Activated CD4-positive, alpha-beta T cell treated with anti-CD3 and anti-CD28 coated beads, Interleukin-2, amount 10 ng/mL, durations not matched to agents 24 days and 14 days (primary cell): ENCODE results near the gene ACLY. TPM values are rescaled to one million over a fixed set of nuclear protein-coding genes. Genes with fewer than 3 reads are reported as not detected.
A peak's percentile ranks its signal among the peaks of the same experiment; 100 is the strongest.
"Not testable (repeated sequence)": the region's sequence is repeated elsewhere in the genome, so short reads cannot be mapped to it uniquely, and the experiment has no call there.

Experiments
- DNase-seq: peaks from one replicate; pipeline ENCODE4 v3.0.0; 2022
- H3K27ac Mint-ChIP-seq: one replicate; pipeline ENCODE4 v1.8.0; 2022; ENCODE audit warnings: mild to moderate bottlenecking, mixed read lengths
- H3K27me3 Mint-ChIP-seq: one replicate; pipeline ENCODE4 v1.8.0; 2022; ENCODE audit warnings: mixed read lengths
- H3K36me3 Mint-ChIP-seq: one replicate; pipeline ENCODE4 v1.8.0; 2022; ENCODE audit warnings: low read depth, mild to moderate bottlenecking, mixed read lengths
- H3K4me1 Mint-ChIP-seq: one replicate; pipeline ENCODE4 v1.8.0; 2021; ENCODE audit warnings: mixed read lengths
- H3K4me3 Mint-ChIP-seq: one replicate; pipeline ENCODE4 v1.8.0; 2022; ENCODE audit warnings: mild to moderate bottlenecking, moderate library complexity, mixed read lengths
- H3K9me3 Mint-ChIP-seq: one replicate; pipeline ENCODE4 v1.8.0; 2021; ENCODE audit warnings: mixed read lengths
- intact Hi-C: fragments of 100-400 bp; cut with micrococcal nuclease; formaldehyde crosslinking; loops from one replicate; pipeline ENCODE4 v1.15.1; 2023
- total RNA-seq: library from RNA; stranded (reverse); gene quantifications from 2 replicates; pipeline ENCODE4 v1.2.3, GENCODE V29; 2022

Gene ACLY
- total RNA-seq, 1 donor from 2014 or later, result 225 TPM

DNA sequence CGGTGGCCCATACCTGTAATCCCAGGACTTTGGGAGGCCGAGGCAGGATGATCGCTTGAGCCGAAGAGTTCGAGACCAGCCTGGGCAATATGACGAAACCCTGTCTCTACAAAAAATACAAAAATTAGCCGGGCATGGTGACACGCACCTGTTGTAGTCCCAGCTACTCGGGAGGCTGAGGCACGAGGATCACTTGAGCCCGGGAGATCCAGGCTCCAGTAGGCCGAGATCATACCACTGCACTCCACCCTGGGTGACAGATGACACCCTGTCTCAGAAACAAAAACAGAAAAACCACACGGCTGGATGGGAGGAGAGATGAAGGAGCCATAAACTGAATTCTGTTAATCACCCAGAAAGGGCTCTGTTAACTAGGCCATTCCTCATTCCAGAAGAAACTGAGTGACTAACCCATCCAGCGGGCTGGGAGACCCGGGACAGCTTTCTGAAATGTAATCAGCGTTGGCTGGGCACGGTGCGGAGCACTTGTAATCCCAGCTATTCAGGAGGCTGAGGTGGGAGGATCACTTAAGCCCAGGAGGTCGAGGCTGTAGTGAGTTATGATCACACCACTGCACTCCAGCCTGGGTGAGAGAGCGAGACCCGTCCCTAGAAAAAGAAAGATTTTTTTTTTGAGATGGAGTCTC, 82.1 kb downstream of the ACLY start:
- Mint-ChIP-seq H3K4me1 (peaks cover 15% of the 10 kb centered on the region), H3K27me3 (peaks cover 8% of the 10 kb centered on the region), H3K4me3 (peak overlapping the region; percentile 85), H3K9me3 (no peaks in the 10 kb centered on the region), H3K36me3 (peaks cover 10% of the 10 kb centered on the region), H3K27ac (peak overlapping the region; percentile 41)
- no peak for DNase-seq
- intact Hi-C loops, result no loop called here

DNA sequence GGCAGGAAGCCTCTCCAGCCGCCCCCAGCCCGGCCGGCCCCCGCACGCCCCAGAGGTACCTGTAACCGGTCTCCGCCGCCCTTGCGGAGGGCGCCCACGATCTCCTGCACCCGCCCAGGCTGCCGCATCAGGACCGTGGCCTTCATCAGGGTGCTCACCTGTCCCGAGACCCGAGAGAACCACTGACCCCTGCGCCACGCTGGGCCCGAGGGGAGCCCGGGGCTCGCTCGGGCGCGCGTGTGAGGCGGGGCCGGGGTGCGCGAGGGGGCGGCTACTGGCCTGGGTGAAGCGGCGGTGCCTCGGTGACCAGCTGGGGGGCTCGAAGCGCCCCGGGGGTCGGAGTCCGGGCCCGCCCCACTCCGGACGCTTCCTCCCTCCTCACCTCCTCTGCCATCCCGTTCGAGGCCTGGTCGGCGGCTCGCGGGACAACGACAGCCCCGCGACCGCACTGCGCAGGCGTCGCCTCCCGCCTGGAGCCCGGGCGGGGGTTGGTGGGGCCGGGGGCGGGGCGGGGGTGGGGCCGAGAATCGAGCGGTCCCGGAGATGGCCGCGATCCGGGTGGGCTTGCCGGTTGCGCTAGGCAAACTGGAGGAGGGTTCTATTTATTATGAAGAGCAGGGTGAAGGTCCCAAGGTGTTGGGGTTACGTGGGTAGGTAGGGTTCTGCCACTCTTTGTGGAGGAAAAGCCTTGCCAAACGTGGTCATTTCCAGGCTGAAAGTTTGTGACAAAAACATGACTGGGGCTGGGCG, 82.8 kb downstream of the ACLY start, which contains the start of gene NT5C3B:
Gene NT5C3B (minus strand): TSS at position 433 of the 750 bp plus-strand sequence. CDS start 39 bp downstream, at position 394.
- H3K4me3 Mint-ChIP-seq, result peak within 1 kb of the TSS; percentile 85
- no peaks in the 10 kb centered on the region for H3K9me3 Mint-ChIP-seq
- peak; percentile 89 for DNase-seq
- H3K4me1 Mint-ChIP-seq, result peaks cover 15% of the 10 kb centered on the region
- H3K27me3 Mint-ChIP-seq, result peaks cover 8% of the 10 kb centered on the region
- peak within 1 kb of the TSS; percentile 66 for H3K27ac Mint-ChIP-seq
- peaks cover 13% of the 10 kb centered on the region for H3K36me3 Mint-ChIP-seq
- intact Hi-C loops, result no loop called here

DNA sequence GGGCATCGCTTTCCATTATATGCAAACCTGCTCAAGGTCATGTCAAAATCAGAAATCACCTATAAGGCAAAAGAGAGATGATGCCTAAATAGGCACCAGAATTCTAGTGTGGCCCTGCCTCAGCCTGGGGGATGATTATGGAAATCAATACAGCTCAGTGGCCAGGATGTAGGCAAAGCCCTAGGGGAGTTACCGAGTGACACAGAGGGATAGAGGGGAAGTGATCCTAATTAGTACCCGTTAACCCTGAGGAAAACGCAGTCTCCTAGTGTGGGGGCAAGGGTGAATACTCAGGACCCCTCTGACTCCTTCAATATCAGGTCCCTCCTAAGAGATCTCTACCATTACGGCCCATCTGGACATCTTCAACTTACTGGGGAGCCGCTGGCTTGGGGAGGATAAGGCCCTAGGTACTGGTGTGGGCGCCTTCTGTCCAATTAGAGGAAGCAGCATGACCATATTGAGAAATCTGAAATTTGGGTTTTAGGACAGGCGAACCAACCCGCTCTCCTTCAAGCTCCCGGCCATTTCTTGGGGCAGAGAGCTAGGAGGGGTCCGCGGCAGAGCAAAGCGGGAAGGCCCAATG, 83.4 kb downstream of the ACLY start:
- H3K9me3 Mint-ChIP-seq, result no peaks in the 10 kb centered on the region
- H3K4me1 Mint-ChIP-seq, result peaks cover 15% of the 10 kb centered on the region
- DNase-seq, result no peak
- H3K4me3 Mint-ChIP-seq, result peak overlapping the region; percentile 85
- peaks cover 8% of the 10 kb centered on the region for H3K27me3 Mint-ChIP-seq
- intact Hi-C loops, result no loop called here
- H3K27ac Mint-ChIP-seq, result peak overlapping the region; percentile 66
- H3K36me3 Mint-ChIP-seq, result peaks cover 17% of the 10 kb centered on the region

DNA sequence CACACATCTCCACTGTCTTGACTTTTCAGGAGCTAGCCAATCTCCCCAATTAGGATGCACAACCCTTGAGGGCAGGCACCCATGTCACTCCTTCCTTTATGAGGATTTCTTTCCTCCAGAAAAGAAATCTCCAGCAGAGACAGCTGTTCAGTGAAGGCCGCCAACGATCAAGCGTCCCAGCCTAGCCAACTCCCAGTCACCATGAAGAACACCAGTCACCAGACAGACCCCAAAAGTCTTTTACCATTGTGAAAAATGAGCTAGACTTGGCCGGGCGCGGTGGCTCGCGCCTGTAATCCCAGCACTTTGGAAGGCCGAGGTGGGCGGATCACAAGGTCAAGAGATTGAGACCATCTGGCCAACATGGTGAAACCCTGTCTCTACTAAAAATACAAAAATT, 88.8 kb downstream of the ACLY start:
- DNase-seq, H3K4me3 Mint-ChIP-seq, H3K9me3 Mint-ChIP-seq, H3K27me3 Mint-ChIP-seq, H3K4me1 Mint-ChIP-seq, H3K27ac Mint-ChIP-seq, intact Hi-C loops: not testable (repeated sequence)
- H3K36me3 Mint-ChIP-seq, result peaks cover 31% of the 10 kb centered on the region

DNA sequence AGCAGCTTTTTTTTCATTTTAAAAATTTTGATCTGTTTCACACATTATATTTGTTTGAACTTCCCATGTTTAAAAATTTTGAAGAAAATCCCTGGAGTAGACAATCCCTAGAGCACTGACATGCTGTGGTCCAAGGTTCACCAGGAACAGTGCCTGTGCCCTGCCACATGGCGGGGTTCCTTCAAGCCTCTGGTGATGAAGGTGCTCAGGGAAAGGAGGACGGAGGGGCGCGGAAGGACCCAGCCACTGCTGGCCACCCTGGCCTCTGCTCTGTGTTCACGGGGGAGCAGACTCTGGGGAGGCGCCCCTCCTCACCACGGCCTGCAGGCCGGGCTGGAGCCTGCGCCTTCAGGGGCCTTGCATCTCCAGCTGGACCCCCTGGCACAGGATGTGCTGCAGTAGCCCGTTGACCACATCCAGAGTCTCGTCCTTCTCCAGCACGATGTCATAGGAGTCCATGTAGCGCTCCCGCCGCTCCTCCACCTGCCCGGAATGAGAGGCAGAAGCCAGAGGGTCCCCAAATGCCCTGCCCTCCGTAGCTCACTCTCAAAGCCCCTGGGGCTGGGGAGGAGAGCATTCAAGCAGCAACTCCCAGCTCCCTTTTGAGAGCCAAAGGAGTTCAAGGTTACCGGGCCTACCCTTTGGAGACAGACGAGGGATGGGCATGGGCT, 93.4 kb downstream of the ACLY start:
- intact Hi-C loops, result no loop called here
- Mint-ChIP-seq H3K27me3 (no peaks in the 10 kb centered on the region), H3K36me3 (peaks cover 14% of the 10 kb centered on the region), H3K4me1 (no peaks in the 10 kb centered on the region), H3K4me3 (no peak overlapping the region), H3K27ac (no peak overlapping the region), H3K9me3 (no peaks in the 10 kb centered on the region)
- no peak for DNase-seq

DNA sequence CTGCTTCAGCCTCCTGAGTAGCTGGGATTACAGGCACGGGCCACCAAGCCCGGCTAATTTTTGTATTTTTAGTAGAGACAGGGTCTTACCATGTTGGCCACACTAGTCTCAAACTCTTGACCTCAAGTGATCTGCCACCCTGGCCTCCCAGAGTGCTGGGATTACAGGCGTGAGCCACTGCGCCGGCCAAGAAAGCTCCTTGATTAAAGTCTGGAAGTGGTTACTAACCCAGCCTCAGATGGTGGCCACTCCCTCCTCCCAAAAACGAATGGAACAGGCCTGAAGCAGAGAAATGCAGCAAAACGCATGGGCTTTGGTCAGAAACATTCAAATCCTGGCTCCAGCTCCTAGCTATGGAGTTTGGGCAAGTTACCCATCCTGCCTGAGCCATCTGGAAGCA, 94.7 kb downstream of the ACLY start:
- Mint-ChIP-seq H3K9me3 (no peaks in the 10 kb centered on the region), H3K27ac (no peak overlapping the region), H3K4me1 (no peaks in the 10 kb centered on the region), H3K4me3 (no peak overlapping the region), H3K36me3 (peaks cover 10% of the 10 kb centered on the region), H3K27me3 (no peaks in the 10 kb centered on the region)
- intact Hi-C loops, result no loop called here
- no peak for DNase-seq

DNA sequence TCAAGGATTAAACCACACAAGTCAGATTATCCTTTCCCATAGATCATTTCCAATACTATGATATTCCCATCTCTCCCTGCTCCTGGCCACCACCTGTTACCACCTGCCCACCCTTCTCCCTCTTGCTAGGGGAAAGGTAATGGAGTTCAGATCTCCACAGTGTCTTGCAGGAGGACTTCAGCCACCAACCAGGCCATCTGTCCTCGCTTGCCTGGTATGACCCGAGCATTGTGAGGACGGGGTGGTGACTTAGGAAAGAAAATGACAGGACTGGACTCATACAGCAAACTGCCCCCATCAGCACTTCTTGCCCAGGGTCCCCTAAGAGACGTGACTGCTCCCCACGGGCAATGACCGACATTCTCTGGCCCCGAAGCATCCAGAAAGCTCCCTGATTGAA, 95.2 kb downstream of the ACLY start:
- no peak overlapping the region for H3K27ac Mint-ChIP-seq
- peaks cover 6% of the 10 kb centered on the region for H3K36me3 Mint-ChIP-seq
- no peak for DNase-seq
- no peak overlapping the region for H3K4me3 Mint-ChIP-seq
- H3K9me3 Mint-ChIP-seq, result no peaks in the 10 kb centered on the region
- H3K4me1 Mint-ChIP-seq, result no peaks in the 10 kb centered on the region
- intact Hi-C loops, result no loop called here
- no peaks in the 10 kb centered on the region for H3K27me3 Mint-ChIP-seq

DNA sequence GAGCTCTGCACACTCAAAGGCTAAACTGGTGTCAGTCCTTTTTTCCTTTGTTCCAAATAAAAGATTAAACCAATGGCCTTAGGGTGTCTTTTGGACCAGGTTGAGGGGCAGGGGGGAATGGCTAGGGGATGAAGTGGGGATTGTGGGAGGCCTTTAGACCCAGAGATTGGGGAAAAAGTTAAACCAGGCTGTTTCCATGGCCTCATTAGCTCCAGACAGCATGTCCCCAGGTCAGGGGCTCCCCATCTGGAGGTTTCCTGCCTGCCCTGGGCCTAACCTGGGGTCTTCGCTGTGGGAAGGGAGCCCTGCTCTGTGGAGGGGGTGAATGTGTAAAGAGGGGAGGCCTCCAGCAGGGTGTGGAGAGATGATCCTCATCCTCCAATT, 95.6 kb downstream of the ACLY start:
- Mint-ChIP-seq H3K27me3 (no peaks in the 10 kb centered on the region), H3K4me3 (no peak overlapping the region), H3K9me3 (no peaks in the 10 kb centered on the region), H3K36me3 (peaks cover 6% of the 10 kb centered on the region), H3K27ac (no peak overlapping the region), H3K4me1 (no peaks in the 10 kb centered on the region)
- intact Hi-C loops, result no loop called here
- no peak for DNase-seq

DNA sequence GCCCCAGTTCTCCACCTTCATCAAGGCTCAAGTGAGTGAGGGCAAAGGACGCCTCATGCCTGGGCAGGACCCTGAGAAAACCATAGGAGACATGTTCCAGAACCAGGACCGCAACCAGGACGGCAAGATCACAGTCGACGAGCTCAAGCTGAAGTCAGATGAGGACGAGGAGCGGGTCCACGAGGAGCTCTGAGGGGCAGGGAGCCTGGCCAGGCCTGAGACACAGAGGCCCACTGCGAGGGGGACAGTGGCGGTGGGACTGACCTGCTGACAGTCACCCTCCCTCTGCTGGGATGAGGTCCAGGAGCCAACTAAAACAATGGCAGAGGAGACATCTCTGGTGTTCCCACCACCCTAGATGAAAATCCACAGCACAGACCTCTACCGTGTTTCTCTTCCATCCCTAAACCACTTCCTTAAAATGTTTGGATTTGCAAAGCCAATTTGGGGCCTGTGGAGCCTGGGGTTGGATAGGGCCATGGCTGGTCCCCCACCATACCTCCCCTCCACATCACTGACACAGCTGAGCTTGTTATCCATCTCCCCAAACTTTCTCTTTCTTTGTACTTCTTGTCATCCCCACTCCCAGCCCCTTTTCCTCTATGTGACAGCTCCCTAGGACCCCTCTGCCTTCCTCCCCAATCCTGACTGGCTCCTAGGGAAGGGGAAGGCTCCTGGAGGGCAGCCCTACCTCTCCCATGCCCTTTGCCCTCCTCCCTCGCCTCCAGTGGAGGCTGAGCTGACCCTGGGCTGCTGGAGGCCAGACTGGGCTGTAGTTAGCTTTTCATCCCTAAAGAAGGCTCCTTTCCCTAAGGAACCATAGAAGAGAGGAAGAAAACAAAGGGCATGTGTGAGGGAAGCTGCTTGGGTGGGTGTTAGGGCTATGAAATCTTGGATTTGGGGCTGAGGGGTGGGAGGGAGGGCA, 96.3 kb downstream of the ACLY start:
- H3K36me3 Mint-ChIP-seq, result peaks cover 4% of the 10 kb centered on the region
- intact Hi-C loops, result no loop called here
- H3K4me3 Mint-ChIP-seq, result no peak overlapping the region
- H3K27me3 Mint-ChIP-seq, result no peaks in the 10 kb centered on the region
- H3K4me1 Mint-ChIP-seq, result no peaks in the 10 kb centered on the region
- no peaks in the 10 kb centered on the region for H3K9me3 Mint-ChIP-seq
- no peak overlapping the region for H3K27ac Mint-ChIP-seq
- DNase-seq, result no peak

DNA sequence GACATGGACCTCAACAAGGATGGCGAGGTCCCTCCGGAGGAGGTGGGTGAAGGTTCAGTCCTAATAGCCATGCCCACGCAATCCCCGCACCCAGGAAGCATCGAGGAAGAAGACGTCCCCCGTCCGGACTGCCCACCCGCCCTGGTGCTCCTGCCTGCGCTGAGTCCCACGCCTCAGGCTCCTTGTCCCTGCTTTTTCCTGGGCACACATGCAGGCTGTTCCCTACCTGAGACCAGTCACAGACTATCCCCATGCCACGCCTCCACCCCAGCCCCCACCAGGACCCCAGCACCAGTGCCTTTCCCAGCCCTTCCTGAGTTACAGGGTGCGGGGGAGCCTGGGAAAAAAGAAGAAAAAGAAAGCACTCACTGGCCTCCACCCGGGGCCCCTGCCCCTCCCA, 97.0 kb downstream of the ACLY start:
- no peak for DNase-seq
- peaks cover 2% of the 10 kb centered on the region for H3K36me3 Mint-ChIP-seq
- no peak overlapping the region for H3K27ac Mint-ChIP-seq
- H3K4me1 Mint-ChIP-seq, result no peaks in the 10 kb centered on the region
- intact Hi-C loops, result no loop called here
- no peak overlapping the region for H3K4me3 Mint-ChIP-seq
- H3K27me3 Mint-ChIP-seq, result no peaks in the 10 kb centered on the region
- H3K9me3 Mint-ChIP-seq, result no peaks in the 10 kb centered on the region

DNA sequence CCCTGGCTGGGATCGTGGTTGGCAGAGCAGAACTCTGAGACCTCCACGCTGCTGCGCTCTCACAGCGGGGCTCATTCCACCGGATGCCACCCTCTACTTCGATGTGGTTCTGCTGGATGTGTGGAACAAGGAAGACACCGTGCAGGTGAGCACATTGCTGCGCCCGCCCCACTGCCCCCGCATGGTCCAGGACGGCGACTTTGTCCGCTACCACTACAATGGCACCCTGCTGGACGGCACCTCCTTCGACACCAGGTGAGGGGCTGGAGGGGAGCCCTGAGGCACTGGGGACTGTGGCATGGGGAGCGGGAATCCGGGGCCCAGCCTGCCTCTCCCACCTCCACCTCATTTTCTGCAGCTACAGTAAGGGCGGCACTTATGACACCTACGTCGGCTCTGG, 100.7 kb downstream of the ACLY start:
- no peaks in the 10 kb centered on the region for H3K4me1 Mint-ChIP-seq
- peaks cover 6% of the 10 kb centered on the region for H3K27me3 Mint-ChIP-seq
- H3K27ac Mint-ChIP-seq, result no peak overlapping the region
- no peak for DNase-seq
- intact Hi-C loops, result no loop called here
- no peaks in the 10 kb centered on the region for H3K9me3 Mint-ChIP-seq
- no peak overlapping the region for H3K4me3 Mint-ChIP-seq
- no peaks in the 10 kb centered on the region for H3K36me3 Mint-ChIP-seq
